ENCODE results near the gene SFTA2.

The SFTA2 gene

DNA sequence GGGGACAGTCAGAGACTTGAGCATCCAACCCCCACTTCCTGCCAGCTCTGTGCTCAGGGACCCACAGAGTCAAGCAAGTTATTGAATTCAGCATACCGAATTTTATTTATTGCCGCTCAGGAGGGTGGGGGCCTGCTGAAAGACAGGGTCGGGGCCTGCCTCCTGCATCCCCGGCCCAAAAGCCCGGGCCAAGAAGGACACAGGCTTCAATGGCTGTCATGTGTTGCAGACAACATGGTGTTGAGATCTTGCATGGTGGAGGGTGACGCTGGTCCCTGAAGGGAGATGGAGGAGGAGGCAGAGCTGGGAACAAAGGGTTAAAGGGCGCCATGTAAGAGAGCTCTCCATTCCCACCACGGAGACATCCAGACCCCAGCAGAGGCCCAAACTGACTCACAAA lies 698 bp downstream of the SFTA2 start:
- TF ChIP-seq CEBPB (IDR thresholded peaks at IDR 0.05) (no peak), CREB1 (IDR thresholded peaks at IDR 0.05; ENCODE audit: low read depth) (no peak), FOXM1 (IDR thresholded peaks at IDR 0.05; ENCODE audit: borderline replicate concordance, low read depth) (no peak), YY1 (IDR thresholded peaks at IDR 0.05; ENCODE audit: low read depth) (no peak), TCF12 (IDR thresholded peaks at IDR 0.05; ENCODE audit: low read depth) (no peak), ZBTB7A (IDR thresholded peaks at IDR 0.05; ENCODE audit: low read depth) (no peak), TAF1 (IDR thresholded peaks at IDR 0.05; ENCODE audit: low read depth) (no peak), EGR1 (IDR thresholded peaks at IDR 0.05) (no peak), NFIC (IDR thresholded peaks at IDR 0.05) (no peak), EP300 (IDR thresholded peaks at IDR 0.05; ENCODE audit: borderline replicate concordance) (no peak), RAD21 (IDR thresholded peaks at IDR 0.05; ENCODE audit: low read depth) (no peak), TEAD4 (IDR thresholded peaks at IDR 0.05) (no peak)
- TF ChIP-seq, protein P1, sequence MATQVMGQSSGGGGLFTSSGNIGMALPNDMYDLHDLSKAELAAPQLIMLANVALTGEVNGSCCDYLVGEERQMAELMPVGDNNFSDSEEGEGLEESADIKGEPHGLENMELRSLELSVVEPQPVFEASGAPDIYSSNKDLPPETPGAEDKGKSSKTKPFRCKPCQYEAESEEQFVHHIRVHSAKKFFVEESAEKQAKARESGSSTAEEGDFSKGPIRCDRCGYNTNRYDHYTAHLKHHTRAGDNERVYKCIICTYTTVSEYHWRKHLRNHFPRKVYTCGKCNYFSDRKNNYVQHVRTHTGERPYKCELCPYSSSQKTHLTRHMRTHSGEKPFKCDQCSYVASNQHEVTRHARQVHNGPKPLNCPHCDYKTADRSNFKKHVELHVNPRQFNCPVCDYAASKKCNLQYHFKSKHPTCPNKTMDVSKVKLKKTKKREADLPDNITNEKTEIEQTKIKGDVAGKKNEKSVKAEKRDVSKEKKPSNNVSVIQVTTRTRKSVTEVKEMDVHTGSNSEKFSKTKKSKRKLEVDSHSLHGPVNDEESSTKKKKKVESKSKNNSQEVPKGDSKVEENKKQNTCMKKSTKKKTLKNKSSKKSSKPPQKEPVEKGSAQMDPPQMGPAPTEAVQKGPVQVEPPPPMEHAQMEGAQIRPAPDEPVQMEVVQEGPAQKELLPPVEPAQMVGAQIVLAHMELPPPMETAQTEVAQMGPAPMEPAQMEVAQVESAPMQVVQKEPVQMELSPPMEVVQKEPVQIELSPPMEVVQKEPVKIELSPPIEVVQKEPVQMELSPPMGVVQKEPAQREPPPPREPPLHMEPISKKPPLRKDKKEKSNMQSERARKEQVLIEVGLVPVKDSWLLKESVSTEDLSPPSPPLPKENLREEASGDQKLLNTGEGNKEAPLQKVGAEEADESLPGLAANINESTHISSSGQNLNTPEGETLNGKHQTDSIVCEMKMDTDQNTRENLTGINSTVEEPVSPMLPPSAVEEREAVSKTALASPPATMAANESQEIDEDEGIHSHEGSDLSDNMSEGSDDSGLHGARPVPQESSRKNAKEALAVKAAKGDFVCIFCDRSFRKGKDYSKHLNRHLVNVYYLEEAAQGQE (IDR thresholded peaks at IDR 0.05; ENCODE audit: low read depth) = no peak
- TF ChIP-seq, protein P2, sequence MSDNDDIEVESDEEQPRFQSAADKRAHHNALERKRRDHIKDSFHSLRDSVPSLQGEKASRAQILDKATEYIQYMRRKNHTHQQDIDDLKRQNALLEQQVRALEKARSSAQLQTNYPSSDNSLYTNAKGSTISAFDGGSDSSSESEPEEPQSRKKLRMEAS (IDR thresholded peaks at IDR 0.05) = no peak
- TF ChIP-seq, protein P3, sequence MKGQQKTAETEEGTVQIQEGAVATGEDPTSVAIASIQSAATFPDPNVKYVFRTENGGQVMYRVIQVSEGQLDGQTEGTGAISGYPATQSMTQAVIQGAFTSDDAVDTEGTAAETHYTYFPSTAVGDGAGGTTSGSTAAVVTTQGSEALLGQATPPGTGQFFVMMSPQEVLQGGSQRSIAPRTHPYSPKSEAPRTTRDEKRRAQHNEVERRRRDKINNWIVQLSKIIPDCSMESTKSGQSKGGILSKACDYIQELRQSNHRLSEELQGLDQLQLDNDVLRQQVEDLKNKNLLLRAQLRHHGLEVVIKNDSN (IDR thresholded peaks at IDR 0.05) = no peak

DNA sequence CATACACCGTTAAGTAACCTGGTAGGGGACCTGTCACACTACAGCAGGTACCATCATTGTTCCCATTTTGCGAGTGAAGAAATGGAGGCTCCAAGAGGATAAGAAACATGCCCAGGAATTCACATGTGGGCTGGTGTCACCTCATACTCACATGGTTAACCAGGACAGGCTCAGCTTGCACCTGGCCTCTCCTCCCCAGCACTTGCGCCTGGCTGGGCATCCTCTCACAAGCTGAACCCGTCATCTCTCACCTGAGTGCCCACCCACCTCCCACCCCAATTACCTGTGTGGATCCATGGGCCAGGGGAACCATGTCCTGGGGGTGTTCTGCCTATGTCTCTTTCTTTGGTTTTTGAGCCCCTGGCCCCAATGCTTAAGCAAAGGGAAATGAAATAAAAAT lies 1.5 kb downstream of the SFTA2 start:
- TF ChIP-seq, protein P3 (IDR thresholded peaks at IDR 0.05) = no peak
- no peak for TF ChIP-seq CREB1 (IDR thresholded peaks at IDR 0.05; ENCODE audit: low read depth)
- no peak for TF ChIP-seq YY1 (IDR thresholded peaks at IDR 0.05; ENCODE audit: low read depth)
- no peak for TF ChIP-seq RAD21 (IDR thresholded peaks at IDR 0.05; ENCODE audit: low read depth)
- TF ChIP-seq EGR1 (IDR thresholded peaks at IDR 0.05) = no peak
- TF ChIP-seq, protein P2 (IDR thresholded peaks at IDR 0.05) = no peak
- TF ChIP-seq, protein P1 (IDR thresholded peaks at IDR 0.05; ENCODE audit: low read depth) = no peak
- no peak for TF ChIP-seq FOXM1 (IDR thresholded peaks at IDR 0.05; ENCODE audit: borderline replicate concordance, low read depth)
- no peak for TF ChIP-seq NFIC (IDR thresholded peaks at IDR 0.05)
- no peak for TF ChIP-seq TEAD4 (IDR thresholded peaks at IDR 0.05)
- no peak for TF ChIP-seq TAF1 (IDR thresholded peaks at IDR 0.05; ENCODE audit: low read depth)
- TF ChIP-seq ZBTB7A (IDR thresholded peaks at IDR 0.05; ENCODE audit: low read depth) = no peak
- TF ChIP-seq EP300 (IDR thresholded peaks at IDR 0.05; ENCODE audit: borderline replicate concordance) = no peak
- TF ChIP-seq CEBPB (IDR thresholded peaks at IDR 0.05) = no peak

DNA sequence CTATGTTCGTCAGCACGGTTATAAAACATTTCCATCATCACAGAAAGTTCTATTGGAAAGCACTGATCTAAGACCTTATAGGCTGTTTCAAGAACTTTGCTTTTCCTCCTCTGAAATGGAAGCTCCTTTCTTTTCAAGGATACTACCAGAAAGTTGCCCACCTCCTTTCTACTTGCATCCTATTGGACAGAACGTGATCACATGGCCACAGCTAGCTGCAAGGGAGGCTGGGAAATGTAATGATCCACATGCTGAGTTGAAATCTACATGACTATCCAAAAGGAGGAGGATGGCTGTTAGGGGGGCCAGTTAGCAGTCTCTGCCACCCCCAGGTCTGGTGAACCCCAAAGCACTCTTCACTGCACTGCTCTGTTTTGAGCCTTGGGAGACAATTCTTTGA lies 3.3 kb downstream of the SFTA2 start:
- TF ChIP-seq RAD21 (IDR thresholded peaks at IDR 0.05; ENCODE audit: low read depth) (no peak), CREB1 (IDR thresholded peaks at IDR 0.05; ENCODE audit: low read depth) (no peak), CEBPB (IDR thresholded peaks at IDR 0.05) (no peak)
- TF ChIP-seq, protein P1 (IDR thresholded peaks at IDR 0.05; ENCODE audit: low read depth) = no peak
- TF ChIP-seq, protein P3 (IDR thresholded peaks at IDR 0.05) = peak; percentile 69; the same call in 1 of the 2 replicates

DNA sequence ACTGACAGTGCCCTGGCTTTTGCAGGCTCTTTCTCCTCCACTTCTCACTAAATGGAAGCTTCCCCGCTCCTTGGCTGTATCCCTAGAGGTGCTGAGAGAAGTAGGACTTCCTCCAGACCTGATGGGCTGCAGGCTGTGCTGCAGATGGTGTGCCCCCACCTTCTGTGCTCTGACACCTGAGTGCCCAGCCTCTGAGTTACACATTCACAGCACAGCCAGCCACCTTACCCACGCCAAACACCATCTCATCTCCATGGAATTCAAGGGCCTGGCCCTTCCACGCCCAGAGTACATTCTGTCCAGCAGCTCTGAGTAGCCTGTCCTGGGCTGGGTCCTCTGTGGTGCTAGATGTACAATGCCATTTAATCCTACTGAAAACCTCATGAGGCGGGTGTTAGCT lies 5.3 kb downstream of the SFTA2 start:
- TF ChIP-seq, protein P1 (IDR thresholded peaks at IDR 0.05; ENCODE audit: low read depth) = no peak
- TF ChIP-seq TEAD4 (IDR thresholded peaks at IDR 0.05) (peak; percentile 37; the same call in 1 of the 2 replicates), FOXM1 (IDR thresholded peaks at IDR 0.05; ENCODE audit: borderline replicate concordance, low read depth) (no peak)

Data from Ishikawa (cell line).